ENCODE results near the gene SIGLEC12.
"Not testable (repeated sequence)": the region's sequence is repeated elsewhere in the genome, so short reads cannot be mapped to it uniquely, and the experiment has no call there.

SIGLEC12 gene

DNA sequence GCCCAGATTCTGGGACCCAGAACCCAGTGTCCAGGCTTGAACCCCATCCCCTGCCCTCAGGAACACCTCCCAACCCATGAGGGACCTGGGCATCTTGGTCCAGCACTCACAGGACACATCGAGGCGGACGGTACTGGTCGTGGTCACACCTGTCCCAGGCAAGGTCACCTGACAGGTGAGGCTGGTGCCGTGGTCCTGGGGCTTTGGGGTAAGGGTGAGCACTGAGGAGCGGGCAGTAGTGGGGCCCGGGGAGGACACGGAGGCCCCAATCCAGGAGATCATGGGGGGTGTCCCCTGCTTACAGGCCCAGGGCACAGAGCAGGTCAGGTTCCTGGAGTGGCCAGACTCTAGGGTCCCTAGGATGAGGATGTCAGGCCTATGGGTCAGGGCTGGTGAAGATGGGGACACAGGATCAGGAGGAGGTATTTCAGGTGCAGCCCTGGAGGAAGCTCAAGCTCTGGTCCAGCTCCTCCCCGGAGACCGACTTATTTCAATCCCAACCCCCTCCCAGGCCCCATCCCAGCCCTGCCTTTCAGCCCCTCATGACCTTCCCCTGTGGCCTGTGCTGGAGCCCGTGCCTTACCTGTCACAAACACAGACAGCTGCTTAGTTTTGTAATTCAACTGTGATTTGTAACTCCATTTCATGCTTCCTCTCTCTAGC, 44.1 kb downstream of the SIGLEC12 start:
- DNase-seq: no peak

GRCh38 chr19:51456541-51457290, 44.9 kb downstream of the SIGLEC12 start:
- no peak for DNase-seq

DNA sequence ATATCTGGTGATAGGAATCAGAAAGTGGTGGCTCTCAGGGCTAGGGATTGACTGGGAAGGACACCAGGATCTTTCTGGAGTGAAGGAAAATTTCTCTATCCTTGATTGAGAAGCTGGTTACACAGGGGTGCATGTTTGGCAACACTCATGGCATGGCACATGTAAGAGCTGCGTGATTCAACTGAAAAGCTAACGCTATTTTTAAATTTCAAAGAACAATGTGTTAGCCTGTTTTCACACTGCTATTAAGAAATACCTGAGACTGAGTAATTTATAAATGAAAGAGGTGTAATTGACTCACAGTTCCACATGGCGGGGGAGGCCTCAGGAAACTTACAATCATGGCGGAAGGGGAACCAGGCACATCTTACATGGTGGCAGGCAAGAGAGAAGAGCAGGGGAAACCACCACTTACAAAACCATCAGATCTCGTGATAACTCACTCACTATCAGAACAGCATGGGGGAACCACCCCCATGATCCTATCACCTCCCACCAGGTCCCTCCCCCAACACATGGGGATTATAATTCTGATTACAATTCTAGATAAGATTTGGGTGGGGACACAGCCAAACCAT, 50.8 kb downstream of the SIGLEC12 start:
- DNase-seq: no peak

GRCh38 chr19:51448411-51449016, 53.1 kb downstream of the SIGLEC12 start:
- no peak for DNase-seq

GRCh38 chr19:51448011-51448410, 53.6 kb downstream of the SIGLEC12 start:
- DNase-seq: no peak

DNA sequence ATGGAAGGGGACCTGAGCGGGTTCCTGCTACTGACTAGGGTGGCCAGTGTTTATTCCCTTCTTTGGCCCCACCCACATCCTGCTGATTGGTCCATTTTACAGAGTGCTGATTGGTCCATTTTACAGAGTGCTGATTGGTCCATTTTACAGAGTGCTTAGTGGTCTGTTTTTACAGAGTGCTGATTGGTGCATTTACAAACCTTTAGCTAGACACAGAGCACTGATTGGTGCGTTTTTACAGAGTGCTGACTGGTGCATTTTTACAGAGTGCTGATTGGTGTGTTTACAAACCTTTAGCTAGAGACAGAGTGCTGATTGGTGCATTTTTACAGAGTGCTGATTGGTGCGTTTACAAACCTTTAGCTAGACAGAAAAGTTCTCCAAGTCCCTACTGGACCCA, 54.1 kb downstream of the SIGLEC12 start:
- not testable (repeated sequence) for DNase-seq

GRCh38 chr19:51441410-51442390, 59.9 kb downstream of the SIGLEC12 start:
- no peak for DNase-seq
